ENCODE results near the gene SEPHS2.

DNA sequence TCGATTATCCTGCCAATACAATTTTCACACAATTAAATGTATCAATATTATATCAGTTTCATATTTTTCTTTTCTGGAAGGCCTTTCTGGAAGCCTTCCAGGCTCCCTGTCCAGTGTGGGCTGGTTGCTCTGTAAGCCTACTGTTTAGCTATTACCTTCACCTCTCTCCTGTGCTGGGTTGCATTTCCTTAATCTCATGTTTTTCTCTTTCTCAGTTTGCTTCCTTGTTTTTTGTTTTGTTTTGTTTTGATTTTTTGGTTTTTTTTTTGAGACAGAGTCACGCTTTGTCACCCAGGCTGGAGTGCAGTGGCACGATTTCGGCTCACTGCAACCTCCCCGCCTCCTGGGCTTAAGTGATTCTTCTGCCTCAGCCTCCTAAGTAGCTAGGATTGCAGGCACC, 6.8 kb downstream of the SEPHS2 start:
- TF ChIP-seq FOXM1 (IDR thresholded peaks at IDR 0.05; ENCODE audit: borderline replicate concordance) (no peak), BHLHE40 (IDR thresholded peaks at IDR 0.05; ENCODE audit: borderline replicate concordance) (no peak), TARDBP (IDR thresholded peaks at IDR 0.05) (no peak), SUZ12 (IDR thresholded peaks at IDR 0.05) (no peak), NFRKB (IDR thresholded peaks at IDR 0.05) (no peak), LEF1 (IDR thresholded peaks at IDR 0.05; ENCODE audit: borderline replicate concordance) (no peak), CTBP1 (IDR thresholded peaks at IDR 0.05; ENCODE audit: borderline replicate concordance) (no peak), ELF4 (IDR thresholded peaks at IDR 0.05) (no peak)
- TF ChIP-seq, protein P1, sequence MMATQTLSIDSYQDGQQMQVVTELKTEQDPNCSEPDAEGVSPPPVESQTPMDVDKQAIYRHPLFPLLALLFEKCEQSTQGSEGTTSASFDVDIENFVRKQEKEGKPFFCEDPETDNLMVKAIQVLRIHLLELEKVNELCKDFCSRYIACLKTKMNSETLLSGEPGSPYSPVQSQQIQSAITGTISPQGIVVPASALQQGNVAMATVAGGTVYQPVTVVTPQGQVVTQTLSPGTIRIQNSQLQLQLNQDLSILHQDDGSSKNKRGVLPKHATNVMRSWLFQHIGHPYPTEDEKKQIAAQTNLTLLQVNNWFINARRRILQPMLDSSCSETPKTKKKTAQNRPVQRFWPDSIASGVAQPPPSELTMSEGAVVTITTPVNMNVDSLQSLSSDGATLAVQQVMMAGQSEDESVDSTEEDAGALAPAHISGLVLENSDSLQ (IDR thresholded peaks at IDR 0.05), result no peak
